Trophoblast cell (in vitro differentiated cells and primary cell): ENCODE measurements around the gene TPRG1.

ENCODE experiments used
- DNase-seq, 2 donors: peaks; one replicate each; pipeline ENCODE4 v3.0.0-alpha.2; 2016
- H2AFZ ChIP-seq: 2 replicates; pipeline ENCODE4 v1.6.1; 2013; ENCODE audit warnings: low read length, moderate library complexity, mild to moderate bottlenecking; ENCODE audit not compliant: insufficient read depth, poor library complexity
- H2AK5ac ChIP-seq: 2 replicates; pipeline ENCODE4 v1.6.1; 2013; ENCODE audit warnings: mild to moderate bottlenecking, low read length
- H2BK120ac ChIP-seq: 2 replicates; pipeline ENCODE4 v1.6.1; 2013; ENCODE audit warnings: low read length, mild to moderate bottlenecking, moderate library complexity; ENCODE audit not compliant: insufficient read depth, poor library complexity
- H2BK12ac ChIP-seq: 2 replicates; pipeline ENCODE4 v1.6.1; 2013; ENCODE audit warnings: mild to moderate bottlenecking, low read length, moderate library complexity
- H2BK5ac ChIP-seq: 2 replicates; pipeline ENCODE4 v1.6.1; 2013; ENCODE audit warnings: low read length, low read depth, moderate library complexity, mild to moderate bottlenecking; ENCODE audit not compliant: poor library complexity
- H3K14ac ChIP-seq: 2 replicates; pipeline ENCODE4 v1.6.1; 2013; ENCODE audit warnings: mild to moderate bottlenecking, low read length
- H3K18ac ChIP-seq: 2 replicates; pipeline ENCODE4 v1.6.1; 2013; ENCODE audit warnings: mild to moderate bottlenecking, low read length
- H3K23ac ChIP-seq: 2 replicates; pipeline ENCODE4 v1.6.1; 2013; ENCODE audit warnings: low read length
- H3K27ac ChIP-seq: 2 replicates; pipeline ENCODE4 v1.5.1; 2013; ENCODE audit warnings: low read depth, mild to moderate bottlenecking, inconsistent platforms, low read length, moderate library complexity
- H3K27me3 ChIP-seq: 2 replicates; pipeline ENCODE4 v1.6.1; 2013; ENCODE audit warnings: inconsistent platforms, mild to moderate bottlenecking, low read length, moderate library complexity; ENCODE audit not compliant: insufficient read depth
- H3K36me3 ChIP-seq, 2 experiments: 1 replicate in 1 of 2; 2 replicates in 1 of 2; pipeline ENCODE4 v1.6.1; 2013; ENCODE audit warnings: low read length in 2 of 2, mild to moderate bottlenecking in 2 of 2, moderate library complexity in 1 of 2; ENCODE audit not compliant: insufficient read depth in 2 of 2, control insufficient read depth in 1 of 2
- H3K4ac ChIP-seq: 2 replicates; pipeline ENCODE4 v1.6.1; 2013; ENCODE audit warnings: low read depth, mild to moderate bottlenecking, low read length, moderate library complexity
- H3K4me1 ChIP-seq, 2 experiments: 1 replicate in 1 of 2; 2 replicates in 1 of 2; pipeline ENCODE4 v1.6.1; 2013; ENCODE audit warnings: low read length in 2 of 2, mild to moderate bottlenecking in 2 of 2, moderate library complexity in 1 of 2; ENCODE audit not compliant: insufficient read depth in 2 of 2, control insufficient read depth in 1 of 2
- H3K4me2 ChIP-seq: 2 replicates; pipeline ENCODE4 v1.6.1; 2013; ENCODE audit warnings: inconsistent platforms, mild to moderate bottlenecking, low read length, moderate library complexity
- H3K4me3 ChIP-seq: 2 replicates; pipeline ENCODE4 v1.5.1; 2013; ENCODE audit warnings: mild to moderate bottlenecking, low read depth, low read length, inconsistent platforms
- H3K79me1 ChIP-seq: one replicate; pipeline ENCODE4 v1.6.1; 2013; ENCODE audit warnings: low read length
- H3K79me2 ChIP-seq: 2 replicates; pipeline ENCODE4 v1.6.1; 2013; ENCODE audit warnings: low read length, mild to moderate bottlenecking; ENCODE audit not compliant: control insufficient read depth, insufficient read depth, poor library complexity
- H3K9ac ChIP-seq: 2 replicates; pipeline ENCODE4 v1.6.1; 2013; ENCODE audit warnings: mild to moderate bottlenecking, low read length
- H3K9me3 ChIP-seq: 2 replicates; pipeline ENCODE4 v1.6.1; 2013; ENCODE audit warnings: low read depth, mild to moderate bottlenecking, control low read depth, inconsistent platforms, low read length; ENCODE audit not compliant: insufficient read depth
- H4K12ac ChIP-seq: 2 replicates; pipeline ENCODE4 v1.6.1; 2013; ENCODE audit warnings: low read depth, mild to moderate bottlenecking, low read length, moderate library complexity
- H4K8ac ChIP-seq: 2 replicates; pipeline ENCODE4 v1.6.1; 2013; ENCODE audit warnings: low read depth, mild to moderate bottlenecking, low read length, moderate library complexity
- H4K91ac ChIP-seq: one replicate; pipeline ENCODE4 v1.6.1; 2013; ENCODE audit warnings: low read depth, mild to moderate bottlenecking, low read length, moderate library complexity
- WGBS: extraction: QIAGEN DNeasy Blood & Tissue Kit; methylation state at CpG from one replicate; pipeline ENCODE4 v1.1.7; 2013; ENCODE audit warnings: missing lambda C conversion rate; ENCODE audit not compliant: insufficient read length, insufficient coverage; ENCODE audit errors: extremely low coverage; 5-methylcytosine and 5-hydroxymethylcytosine counted together

The TPRG1 gene

GRCh38 chr3:189210251-189210770 lies 38.5 kb downstream of the TPRG1 start:
- H3K4me2 ChIP-seq = no peak overlapping the region
- no peak for DNase-seq
- no peak overlapping the region for H4K91ac ChIP-seq
- H3K9ac ChIP-seq = no peak overlapping the region
- no peaks in the 10 kb centered on the region for H3K27me3 ChIP-seq
- H2BK12ac ChIP-seq = no peak overlapping the region
- H3K18ac ChIP-seq = no peak overlapping the region
- H3K4me3 ChIP-seq = no peak overlapping the region
- H4K12ac ChIP-seq = no peak overlapping the region
- no peak overlapping the region for H2BK5ac ChIP-seq
- H3K9me3 ChIP-seq = no peaks in the 10 kb centered on the region
- H3K4ac ChIP-seq = no peak overlapping the region
- H3K14ac ChIP-seq = no peak overlapping the region
- H4K8ac ChIP-seq = no peak overlapping the region
- no peak overlapping the region for H2AK5ac ChIP-seq
- H3K27ac ChIP-seq = no peak overlapping the region
- no peak overlapping the region for H2BK120ac ChIP-seq
- H3K79me2 ChIP-seq = no peaks in the 10 kb centered on the region
- H2AFZ ChIP-seq = no peak overlapping the region
- H3K79me1 ChIP-seq = peaks cover 2% of the 10 kb centered on the region
- no peak overlapping the region for H3K23ac ChIP-seq
- no peaks in the 10 kb centered on the region for H3K36me3 ChIP-seq
- WGBS = no CpG with 5 or more reads among the region's 4 CpGs
- H3K4me1 ChIP-seq = no peaks in the 10 kb centered on the region

- Histone ChIP-seq H3K36me3 (no peaks in the 10 kb centered on the region), H3K18ac (no peak overlapping the region), H3K27me3 (no peaks in the 10 kb centered on the region), H2BK5ac (no peak overlapping the region), H3K9me3 (no peaks in the 10 kb centered on the region), H4K91ac (no peak overlapping the region), H3K4ac (no peak overlapping the region), H3K9ac (no peak overlapping the region), H3K79me2 (no peaks in the 10 kb centered on the region), H3K4me3 (no peak overlapping the region), H2BK120ac (no peak overlapping the region), H3K27ac (no peak overlapping the region), H3K23ac (no peak overlapping the region), H4K12ac (no peak overlapping the region), H4K8ac (no peak overlapping the region), H3K79me1 (peaks cover 2% of the 10 kb centered on the region), H3K4me2 (no peak overlapping the region), H2AK5ac (no peak overlapping the region), H2AFZ (no peak overlapping the region), H3K14ac (no peak overlapping the region), H3K4me1 (no peaks in the 10 kb centered on the region), H2BK12ac (no peak overlapping the region)
- no CpG with 5 or more reads among the region's 2 CpGs for WGBS
- DNase-seq = no peak
Observed at GRCh38 chr3:189212681-189213080, 40.9 kb downstream of the TPRG1 start.

GRCh38 chr3:189214651-189215050 lies 42.9 kb downstream of the TPRG1 start:
- Histone ChIP-seq H2BK12ac (no peak overlapping the region), H2AFZ (no peak overlapping the region), H4K91ac (no peak overlapping the region), H3K9me3 (no peaks in the 10 kb centered on the region), H3K18ac (no peak overlapping the region), H3K4me3 (no peak overlapping the region), H3K4me1 (no peaks in the 10 kb centered on the region), H2BK120ac (no peak overlapping the region), H2AK5ac (no peak overlapping the region), H3K9ac (no peak overlapping the region), H3K23ac (no peak overlapping the region), H3K4me2 (no peak overlapping the region), H3K79me1 (peaks cover 2% of the 10 kb centered on the region), H2BK5ac (no peak overlapping the region), H3K27ac (no peak overlapping the region), H3K4ac (no peak overlapping the region), H4K8ac (no peak overlapping the region), H3K27me3 (no peaks in the 10 kb centered on the region), H3K36me3 (no peaks in the 10 kb centered on the region), H3K79me2 (no peaks in the 10 kb centered on the region), H4K12ac (no peak overlapping the region), H3K14ac (no peak overlapping the region)
- WGBS = no CpG with 5 or more reads among the region's 1 CpG
- DNase-seq = no peak

- Histone ChIP-seq H4K12ac (no peak overlapping the region), H3K23ac (no peak overlapping the region), H3K9ac (no peak overlapping the region), H3K18ac (no peak overlapping the region), H3K4ac (no peak overlapping the region), H3K4me2 (no peak overlapping the region), H2BK12ac (no peak overlapping the region), H3K27ac (no peak overlapping the region), H3K14ac (no peak overlapping the region), H2AK5ac (no peak overlapping the region), H3K9me3 (no peaks in the 10 kb centered on the region), H3K79me1 (peaks cover 2% of the 10 kb centered on the region), H3K36me3 (no peaks in the 10 kb centered on the region), H4K8ac (no peak overlapping the region), H2BK120ac (no peak overlapping the region), H2AFZ (no peak overlapping the region), H3K79me2 (no peaks in the 10 kb centered on the region), H4K91ac (no peak overlapping the region), H3K27me3 (no peaks in the 10 kb centered on the region), H3K4me1 (no peaks in the 10 kb centered on the region), H3K4me3 (no peak overlapping the region), H2BK5ac (no peak overlapping the region)
- no peak for DNase-seq
- WGBS = no CpG with 5 or more reads among the region's 3 CpGs
Observed at GRCh38 chr3:189222927-189223636, 51.3 kb downstream of the TPRG1 start.
